ENCODE measurements around the gene RGS5. TPM values are rescaled to one million over a fixed set of nuclear protein-coding genes. Genes with fewer than 3 reads are reported as not detected.
"Not testable (repeated sequence)": the region's sequence is repeated elsewhere in the genome, so short reads cannot be mapped to it uniquely, and the experiment has no call there.

RGS5 gene
- total RNA-seq, 4 donors from 2014 or later: 57.2 to 174 (median 91.8) TPM

DNA sequence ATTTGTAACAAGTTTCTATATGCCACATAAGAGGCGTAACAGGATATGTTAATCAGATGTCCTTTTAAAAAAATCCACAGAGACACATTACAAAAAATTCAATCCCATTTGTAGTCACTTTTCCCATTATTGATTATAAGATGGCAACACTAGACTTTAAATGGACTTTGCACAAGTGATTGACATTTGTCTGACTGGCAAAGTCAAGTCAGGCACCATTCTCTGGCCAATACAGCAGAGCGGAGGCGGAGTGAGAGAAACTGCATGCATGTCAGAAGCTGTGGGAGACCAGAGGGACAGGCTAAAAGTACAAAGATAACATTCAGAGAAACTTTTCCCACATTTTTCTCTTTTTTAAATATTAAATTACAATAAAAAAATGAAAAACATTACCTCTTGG lies 28.1 kb upstream of the RGS5 start:
- TF ChIP-seq, protein P1, sequence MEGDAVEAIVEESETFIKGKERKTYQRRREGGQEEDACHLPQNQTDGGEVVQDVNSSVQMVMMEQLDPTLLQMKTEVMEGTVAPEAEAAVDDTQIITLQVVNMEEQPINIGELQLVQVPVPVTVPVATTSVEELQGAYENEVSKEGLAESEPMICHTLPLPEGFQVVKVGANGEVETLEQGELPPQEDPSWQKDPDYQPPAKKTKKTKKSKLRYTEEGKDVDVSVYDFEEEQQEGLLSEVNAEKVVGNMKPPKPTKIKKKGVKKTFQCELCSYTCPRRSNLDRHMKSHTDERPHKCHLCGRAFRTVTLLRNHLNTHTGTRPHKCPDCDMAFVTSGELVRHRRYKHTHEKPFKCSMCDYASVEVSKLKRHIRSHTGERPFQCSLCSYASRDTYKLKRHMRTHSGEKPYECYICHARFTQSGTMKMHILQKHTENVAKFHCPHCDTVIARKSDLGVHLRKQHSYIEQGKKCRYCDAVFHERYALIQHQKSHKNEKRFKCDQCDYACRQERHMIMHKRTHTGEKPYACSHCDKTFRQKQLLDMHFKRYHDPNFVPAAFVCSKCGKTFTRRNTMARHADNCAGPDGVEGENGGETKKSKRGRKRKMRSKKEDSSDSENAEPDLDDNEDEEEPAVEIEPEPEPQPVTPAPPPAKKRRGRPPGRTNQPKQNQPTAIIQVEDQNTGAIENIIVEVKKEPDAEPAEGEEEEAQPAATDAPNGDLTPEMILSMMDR (IDR thresholded peaks at IDR 0.05): no peak
- ATAC-seq (ENCODE audit: low FRiP score) (no peak), DNase-seq (ENCODE audit: low spot score) (no peak)

DNA sequence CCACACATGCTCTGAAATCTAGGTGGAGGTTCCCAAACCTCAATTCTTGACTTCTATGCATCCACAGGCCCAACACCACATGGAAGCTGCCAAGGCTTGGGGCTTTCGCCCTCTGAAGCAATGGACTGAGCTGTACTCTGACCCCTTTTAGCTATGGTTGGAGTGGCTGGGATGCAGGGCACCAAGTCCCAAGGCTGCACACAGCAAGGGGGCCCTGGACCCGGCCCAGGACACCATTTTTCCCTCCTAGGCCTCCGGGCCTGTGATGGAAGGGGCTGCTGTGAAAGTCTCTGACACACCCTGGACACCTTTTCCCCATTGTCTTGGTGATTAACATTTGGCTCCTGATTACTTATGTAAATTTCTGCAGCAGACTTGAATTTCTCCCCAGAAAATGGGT lies 25.6 kb upstream of the RGS5 start:
- DNase-seq (ENCODE audit: low spot score); ATAC-seq (ENCODE audit: low FRiP score): not testable (repeated sequence)

DNA sequence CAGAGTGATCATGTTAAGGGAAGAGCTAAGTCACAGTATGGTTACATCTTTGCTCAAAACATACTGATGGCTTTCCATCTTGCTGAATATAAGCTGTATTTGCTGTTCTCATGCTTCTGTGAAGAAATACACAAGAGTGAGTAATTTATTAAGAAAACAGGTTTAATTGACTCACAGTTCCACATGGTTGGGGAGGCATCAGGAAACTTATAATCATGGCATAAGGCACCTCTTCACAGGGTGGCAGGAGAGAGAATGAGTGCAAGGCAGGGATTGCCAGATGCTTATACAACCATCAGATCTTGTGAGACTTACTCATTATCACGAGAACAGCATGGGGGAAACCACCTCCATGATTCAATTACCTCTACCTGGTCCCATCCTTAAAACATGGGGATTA lies 24.4 kb upstream of the RGS5 start:
- DNase-seq (ENCODE audit: low spot score): no peak
- TF ChIP-seq, protein P1 (IDR thresholded peaks at IDR 0.05): no peak
- no peak for ATAC-seq (ENCODE audit: low FRiP score)

DNA sequence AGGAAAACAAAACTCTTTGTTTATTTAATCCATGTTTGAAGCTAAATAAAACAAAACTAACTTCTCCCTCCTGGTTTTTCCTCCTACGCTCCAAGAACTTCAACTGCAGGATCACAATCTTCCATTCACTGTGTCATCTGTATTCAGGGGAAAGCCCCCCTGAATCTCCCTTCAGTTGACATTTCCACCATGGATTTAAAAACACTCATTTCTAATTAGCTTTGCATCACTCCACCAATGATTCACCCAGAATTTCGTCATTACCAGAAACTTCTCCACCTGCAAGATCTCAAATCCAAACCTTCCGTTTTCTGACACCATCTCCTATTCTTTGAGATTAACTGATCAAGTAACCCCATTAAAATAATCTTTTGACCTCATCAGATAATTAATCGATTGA lies 10.9 kb upstream of the RGS5 start:
- no peak for ATAC-seq (ENCODE audit: low FRiP score)
- TF ChIP-seq, protein P1 (IDR thresholded peaks at IDR 0.05): no peak
- no peak for DNase-seq (ENCODE audit: low spot score)

DNA sequence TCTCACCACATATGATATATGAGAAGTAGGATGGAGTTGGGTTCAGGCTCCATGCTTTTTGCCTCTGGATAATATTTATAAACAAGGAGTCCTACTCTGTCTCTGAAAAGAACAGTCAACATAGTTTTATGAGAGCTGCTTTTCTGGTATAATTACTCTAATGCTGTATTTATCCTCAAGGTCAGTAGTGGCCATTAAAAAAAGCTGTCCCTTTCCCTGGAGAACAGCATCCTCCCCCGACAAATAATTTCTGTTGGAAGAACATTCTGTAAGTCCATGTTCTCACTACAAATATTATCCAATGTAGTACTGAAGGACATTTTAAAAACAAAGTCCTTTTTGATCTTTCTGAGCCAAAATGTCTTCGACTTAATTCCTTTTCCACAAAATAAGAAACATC lies 9.0 kb upstream of the RGS5 start:
- DNase-seq (ENCODE audit: low spot score) (no peak), ATAC-seq (ENCODE audit: low FRiP score) (no peak)
- TF ChIP-seq, protein P1 (IDR thresholded peaks at IDR 0.05): no peak

DNA sequence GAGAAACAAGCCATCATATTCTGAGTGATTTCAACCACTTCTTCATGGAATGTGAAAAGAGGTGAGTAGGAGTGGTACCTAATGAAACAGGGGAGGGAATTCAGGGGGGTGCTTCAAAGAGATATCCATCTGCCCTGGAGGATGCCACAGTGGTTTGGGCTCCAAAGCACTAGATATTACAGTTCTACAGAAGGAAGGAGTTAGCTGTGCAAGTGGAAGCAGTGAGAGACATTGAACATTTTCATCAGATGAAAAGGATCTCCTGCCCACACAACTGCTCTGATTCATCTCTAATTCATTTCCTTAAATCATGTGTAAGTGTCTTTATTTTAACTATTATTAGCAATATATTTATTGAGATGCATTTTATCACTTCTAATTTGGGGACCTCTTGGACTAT lies 2.8 kb upstream of the RGS5 start:
- DNase-seq (ENCODE audit: low spot score) (no peak), ATAC-seq (ENCODE audit: low FRiP score) (no peak)
- TF ChIP-seq, protein P1 (IDR thresholded peaks at IDR 0.05): no peak

DNA sequence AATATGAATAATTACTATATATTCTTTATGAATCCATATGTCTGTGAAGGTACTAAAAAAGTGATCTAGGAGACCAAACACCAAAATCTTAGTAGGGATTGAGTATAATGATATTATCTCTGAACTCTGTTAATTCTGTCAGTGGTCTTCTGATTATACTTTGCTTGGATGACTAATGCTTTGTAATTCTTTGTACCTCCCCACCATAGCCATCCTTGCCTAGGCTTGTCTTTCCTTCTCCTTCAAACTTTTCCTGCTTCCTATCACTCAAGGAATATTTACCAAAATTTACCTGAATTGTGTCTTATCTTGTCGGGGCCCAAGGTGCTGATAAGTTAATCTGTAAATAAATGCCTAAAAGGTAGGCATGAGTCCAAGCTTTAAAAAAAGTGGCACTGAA lies 845 bp upstream of the RGS5 start:
- ATAC-seq (ENCODE audit: low FRiP score) (no peak), DNase-seq (ENCODE audit: low spot score) (no peak)
- TF ChIP-seq, protein P1 (IDR thresholded peaks at IDR 0.05): no peak

DNA sequence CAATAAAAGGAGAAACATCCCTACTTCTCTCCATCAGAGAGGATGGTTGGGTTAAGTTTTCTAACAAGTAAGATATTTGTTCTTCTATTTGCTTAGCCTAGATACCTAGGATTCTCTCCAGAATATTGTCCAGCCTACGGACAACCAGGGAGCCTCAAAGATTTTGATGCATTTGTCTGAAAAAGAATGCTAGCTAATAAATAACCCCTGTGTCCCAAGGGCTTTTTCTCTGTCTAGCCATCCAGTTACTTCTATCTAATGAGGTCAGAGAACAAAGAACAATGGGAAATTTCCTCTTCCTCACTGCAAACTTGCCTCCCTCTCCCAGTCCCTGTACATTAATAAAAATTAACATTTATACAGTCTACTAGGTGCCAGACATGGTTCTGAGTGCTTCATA lies 810 bp downstream of the RGS5 start:
- TF ChIP-seq, protein P1 (IDR thresholded peaks at IDR 0.05): no peak
- ATAC-seq (ENCODE audit: low FRiP score): no peak
- no peak for DNase-seq (ENCODE audit: low spot score)

All from omental fat pad (tissue), 4 donors.